Measurements from ENCODE around the gene HMGN3. TPM values are rescaled to one million over a fixed set of nuclear protein-coding genes. Genes with fewer than 3 reads are reported as not detected.

The HMGN3 gene
- total RNA-seq, 1 donor, result 23.7 TPM

DNA sequence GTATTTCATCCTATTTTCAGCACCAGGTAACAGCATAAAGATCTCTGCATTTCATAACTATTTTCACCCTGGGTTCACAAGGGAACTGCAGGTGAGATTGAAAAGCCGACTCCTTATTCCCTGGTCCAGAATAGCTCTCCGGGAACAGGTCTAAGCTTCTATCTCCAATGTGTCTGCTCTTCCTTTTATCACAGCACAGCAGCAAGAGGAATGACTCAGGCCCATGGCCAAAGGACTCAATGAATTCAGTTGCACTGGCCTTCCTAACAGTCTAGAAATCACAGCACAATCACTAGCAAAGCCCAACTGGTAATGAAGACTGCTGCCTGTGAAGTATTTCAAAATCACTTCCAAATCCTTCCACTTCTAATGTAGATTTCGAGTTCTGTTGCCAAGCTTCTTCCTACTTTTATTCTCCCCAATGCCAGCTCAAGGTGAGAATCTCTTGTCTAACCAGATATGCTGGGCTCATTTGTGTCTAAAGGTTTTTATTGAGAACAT, 30.7 kb downstream of the HMGN3 start:
- H3K4me3 ChIP-seq (ENCODE audit: low read depth, low read length), result no peak overlapping the region
- no peak for DNase-seq (ENCODE audit: low read depth)
- TF ChIP-seq, protein P1, sequence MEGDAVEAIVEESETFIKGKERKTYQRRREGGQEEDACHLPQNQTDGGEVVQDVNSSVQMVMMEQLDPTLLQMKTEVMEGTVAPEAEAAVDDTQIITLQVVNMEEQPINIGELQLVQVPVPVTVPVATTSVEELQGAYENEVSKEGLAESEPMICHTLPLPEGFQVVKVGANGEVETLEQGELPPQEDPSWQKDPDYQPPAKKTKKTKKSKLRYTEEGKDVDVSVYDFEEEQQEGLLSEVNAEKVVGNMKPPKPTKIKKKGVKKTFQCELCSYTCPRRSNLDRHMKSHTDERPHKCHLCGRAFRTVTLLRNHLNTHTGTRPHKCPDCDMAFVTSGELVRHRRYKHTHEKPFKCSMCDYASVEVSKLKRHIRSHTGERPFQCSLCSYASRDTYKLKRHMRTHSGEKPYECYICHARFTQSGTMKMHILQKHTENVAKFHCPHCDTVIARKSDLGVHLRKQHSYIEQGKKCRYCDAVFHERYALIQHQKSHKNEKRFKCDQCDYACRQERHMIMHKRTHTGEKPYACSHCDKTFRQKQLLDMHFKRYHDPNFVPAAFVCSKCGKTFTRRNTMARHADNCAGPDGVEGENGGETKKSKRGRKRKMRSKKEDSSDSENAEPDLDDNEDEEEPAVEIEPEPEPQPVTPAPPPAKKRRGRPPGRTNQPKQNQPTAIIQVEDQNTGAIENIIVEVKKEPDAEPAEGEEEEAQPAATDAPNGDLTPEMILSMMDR (IDR thresholded peaks at IDR 0.05; ENCODE audit: insufficient read depth, low read depth, low read length), result no peak

DNA sequence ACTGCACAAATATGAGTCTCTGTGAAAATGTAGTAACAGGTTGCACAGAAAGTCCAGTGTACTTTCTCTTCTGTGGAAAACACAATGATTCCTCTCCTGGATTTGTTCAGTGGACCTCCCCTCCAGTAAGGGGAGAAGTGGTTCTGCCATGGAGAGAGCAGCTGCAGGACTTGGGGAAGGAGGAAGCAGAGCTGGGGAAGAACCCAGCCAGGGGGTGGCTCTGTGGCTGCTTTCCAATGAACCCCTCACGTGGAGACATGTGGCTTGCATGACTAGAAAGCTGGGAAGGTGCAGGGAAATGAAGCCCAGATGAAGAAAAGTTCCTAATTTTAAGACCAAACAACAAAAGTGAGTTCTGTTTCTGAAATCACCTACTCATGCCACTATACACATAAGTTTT, 31.9 kb downstream of the HMGN3 start:
- H3K4me3 ChIP-seq (ENCODE audit: low read depth, low read length), result no peak overlapping the region
- no peak for DNase-seq (ENCODE audit: low read depth)
- TF ChIP-seq, protein P1 (IDR thresholded peaks at IDR 0.05; ENCODE audit: insufficient read depth, low read depth, low read length), result no peak

DNA sequence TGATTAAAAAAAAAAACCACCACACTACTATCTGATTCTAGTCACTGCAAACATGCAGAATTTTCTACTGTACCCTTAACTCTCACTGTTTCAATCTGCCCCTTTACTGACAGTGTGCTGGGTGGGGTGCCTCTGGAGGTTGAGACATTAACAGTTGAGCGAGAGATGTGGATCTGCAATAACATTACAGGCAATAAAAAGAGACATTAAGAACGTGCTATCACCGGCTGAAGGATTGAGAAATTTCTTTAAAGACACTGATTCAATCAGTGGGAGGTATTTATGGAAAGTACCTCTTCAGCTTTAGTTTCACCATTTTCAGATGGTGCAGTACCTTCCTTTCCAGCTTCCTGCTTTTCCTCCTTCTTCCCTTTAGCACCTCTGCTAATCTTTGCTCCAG, 32.5 kb downstream of the HMGN3 start:
- DNase-seq (ENCODE audit: low read depth), result no peak
- TF ChIP-seq, protein P1 (IDR thresholded peaks at IDR 0.05; ENCODE audit: insufficient read depth, low read depth, low read length), result no peak
- H3K4me3 ChIP-seq (ENCODE audit: low read depth, low read length), result no peak overlapping the region

DNA sequence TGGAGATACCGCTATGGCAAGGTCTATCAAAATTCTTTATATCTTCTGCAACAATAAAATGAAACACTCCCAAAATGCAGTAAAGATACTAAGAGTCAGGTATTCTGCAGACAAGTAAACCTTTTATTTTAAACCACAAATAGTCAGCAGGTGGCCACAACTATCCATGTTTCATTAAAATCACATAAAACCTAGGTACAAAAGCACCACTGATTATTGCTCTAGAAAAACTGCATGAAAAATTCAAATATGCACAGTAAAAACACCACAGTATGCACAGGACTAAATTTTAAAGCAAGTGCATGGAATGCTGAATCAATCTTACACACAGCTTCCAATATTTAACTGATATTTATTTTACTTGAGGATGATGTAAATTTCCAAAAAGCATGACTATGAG, 33.3 kb downstream of the HMGN3 start:
- DNase-seq (ENCODE audit: low read depth), result no peak
- TF ChIP-seq, protein P1 (IDR thresholded peaks at IDR 0.05; ENCODE audit: insufficient read depth, low read depth, low read length), result no peak
- H3K4me3 ChIP-seq (ENCODE audit: low read depth, low read length), result no peak overlapping the region

DNA sequence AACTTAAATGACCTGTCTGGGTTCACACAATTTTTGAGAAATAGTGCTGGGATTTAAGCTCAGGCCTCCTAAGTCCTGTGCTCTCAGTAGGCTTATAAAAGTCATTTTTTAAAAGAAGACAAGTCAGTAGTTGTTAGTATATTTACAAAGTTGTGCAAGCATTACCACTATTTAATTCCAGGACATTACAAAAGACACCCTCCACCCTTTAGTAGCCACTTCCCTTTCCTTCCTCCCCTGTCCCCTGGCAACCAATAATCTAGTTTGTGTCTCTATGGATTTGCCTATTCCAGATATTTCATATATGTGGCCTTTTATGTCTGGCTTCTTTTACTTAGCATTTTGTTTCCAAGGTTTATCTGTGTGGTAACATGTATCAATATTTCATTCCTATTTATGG, 37.6 kb downstream of the HMGN3 start:
- TF ChIP-seq, protein P1 (IDR thresholded peaks at IDR 0.05; ENCODE audit: insufficient read depth, low read depth, low read length), result no peak
- DNase-seq (ENCODE audit: low read depth), result no peak
- no peak overlapping the region for H3K4me3 ChIP-seq (ENCODE audit: low read depth, low read length)

DNA sequence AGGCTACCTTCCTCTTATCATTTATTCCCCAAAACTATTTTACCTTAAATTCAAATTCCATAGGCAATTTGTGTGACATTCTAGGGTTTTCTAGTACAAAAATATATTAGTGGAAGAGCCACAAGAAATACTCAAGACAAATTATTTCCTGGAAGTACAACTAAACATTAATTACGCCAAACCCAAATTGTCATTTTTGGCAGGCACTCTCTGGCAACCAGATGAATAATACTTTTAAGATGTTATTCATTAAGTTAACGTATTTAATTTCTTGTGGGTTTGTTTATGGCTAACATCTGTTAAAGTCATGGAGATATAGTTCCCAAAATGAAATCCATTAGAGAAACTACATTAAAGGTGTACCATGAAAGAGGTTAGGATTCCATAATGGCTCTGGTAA, 40.5 kb downstream of the HMGN3 start:
- TF ChIP-seq, protein P1 (IDR thresholded peaks at IDR 0.05; ENCODE audit: insufficient read depth, low read depth, low read length), result no peak
- no peak for DNase-seq (ENCODE audit: low read depth)
- H3K4me3 ChIP-seq (ENCODE audit: low read depth, low read length), result no peak overlapping the region

DNA sequence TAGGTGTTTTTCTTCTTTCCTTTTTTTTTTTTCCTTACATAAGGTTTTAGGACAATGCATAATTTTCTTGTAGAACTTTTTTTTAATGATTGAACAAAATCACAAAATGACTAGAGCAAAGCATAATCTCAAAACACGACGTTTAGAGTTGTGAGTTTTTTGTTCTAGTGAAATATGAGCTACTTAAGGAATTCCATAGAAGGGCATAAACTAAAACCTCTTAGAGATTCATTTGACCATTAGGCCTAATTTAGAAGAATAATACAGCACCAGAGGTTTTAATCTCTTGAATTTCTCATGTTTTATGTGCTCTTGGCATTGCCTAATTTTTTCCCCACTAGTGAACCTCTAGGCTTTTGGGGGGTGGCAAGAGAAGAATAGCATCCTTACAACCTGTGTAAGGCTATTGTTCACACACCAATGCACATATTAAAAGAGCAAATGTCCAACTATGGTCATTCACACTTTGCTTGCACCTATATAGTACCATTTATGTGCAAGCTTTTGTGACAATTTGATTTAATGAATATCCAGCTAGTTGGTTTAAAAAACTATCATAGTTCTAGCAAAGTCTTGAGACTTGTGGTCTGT, 44.6 kb downstream of the HMGN3 start:
- TF ChIP-seq, protein P1 (IDR thresholded peaks at IDR 0.05; ENCODE audit: insufficient read depth, low read depth, low read length), result no peak
- no peak overlapping the region for H3K4me3 ChIP-seq (ENCODE audit: low read depth, low read length)
- no peak for DNase-seq (ENCODE audit: low read depth)
